PC-9 (cell line): ENCODE measurements around the gene KCNH8. TPM values are rescaled to one million over a fixed set of nuclear protein-coding genes. Genes with fewer than 3 reads are reported as not detected.

Experiments used
- BruUV-seq: library from RNA; stranded (reverse); fragments of 400-500 nt; replicated peaks from 2 replicates; lab custom pipeline; 2021; lab: Mats Ljungman, UMichigan
- CTCF ChIA-PET: fragments of 300-600 bp; sonication (Branson Sonifier 250); formaldehyde crosslinking; loops from one replicate; lab custom pipeline; 2022; ENCODE audit warnings: antibody characterized with exemption; lab: Charles Lee
- POLR2A ChIA-PET: fragments of 300-600 bp; sonication (Branson Sonifier 250); formaldehyde crosslinking; loops from one replicate; lab custom pipeline; 2022; ENCODE audit warnings: antibody characterized with exemption; ENCODE audit not compliant: unreplicated experiment; lab: Charles Lee
- DNase-seq, 2 experiments: peaks; one replicate each; pipeline versions ENCODE4 v3.0.0 to v3.0.0-alpha.2; 2015 to 2022; ENCODE audit warnings: mixed read lengths in 1 of 2
- H2AFZ ChIP-seq: fragments of 200-600 bp; sonication (generic); 2 replicates; pipeline ENCODE4 v1.8.1; 2017; ENCODE audit warnings: antibody characterized with exemption
- H3F3A ChIP-seq: fragments of 200-600 bp; sonication (generic); 2 replicates; pipeline ENCODE4 v1.8.1; 2017; ENCODE audit warnings: antibody characterized with exemption, mild to moderate bottlenecking, low read depth; ENCODE audit not compliant: insufficient read depth
- H3K27ac ChIP-seq: fragments of 200-600 bp; sonication (generic); 2 replicates; pipeline ENCODE4 v1.6.1; 2016; ENCODE audit warnings: mixed run types
- H3K27me3 ChIP-seq: fragments of 200-600 bp; sonication (generic); 2 replicates; pipeline ENCODE4 v1.6.1; 2016; ENCODE audit warnings: low read depth, mixed run types; ENCODE audit not compliant: insufficient read depth
- H3K36me3 ChIP-seq: fragments of 200-600 bp; sonication (generic); 2 replicates; pipeline ENCODE4 v1.6.1; 2016; ENCODE audit warnings: low read depth, mixed run types
- H3K4me1 ChIP-seq: fragments of 200-600 bp; sonication (generic); replicated peaks from 2 replicates; pipeline ENCODE4 v1.6.1; 2016; ENCODE audit warnings: mixed run types; ENCODE audit not compliant: insufficient read depth
- H3K4me2 ChIP-seq: fragments of 200-600 bp; sonication (generic); 2 replicates; pipeline ENCODE4 v1.6.1; 2017; ENCODE audit warnings: mixed run types
- H3K4me3 ChIP-seq: fragments of 200-600 bp; sonication (generic); 2 replicates; pipeline ENCODE4 v1.6.1; 2016; ENCODE audit warnings: mixed run types
- H3K79me2 ChIP-seq: fragments of 200-600 bp; sonication (generic); 2 replicates; pipeline ENCODE4 v1.6.1; 2017; ENCODE audit warnings: low read depth, mixed run types
- H3K9me2 ChIP-seq: fragments of 200-600 bp; sonication (generic); 2 replicates; pipeline ENCODE4 v1.8.1; 2017; ENCODE audit warnings: mild to moderate bottlenecking; ENCODE audit not compliant: insufficient read depth
- H3K9me3 ChIP-seq: fragments of 200-600 bp; sonication (generic); 2 replicates; pipeline ENCODE4 v1.8.1; 2016; ENCODE audit warnings: low read depth; ENCODE audit not compliant: insufficient read depth
- H4K20me1 ChIP-seq: fragments of 200-600 bp; sonication (generic); 2 replicates; pipeline ENCODE4 v1.8.1; 2017; ENCODE audit not compliant: insufficient read depth
- CTCF ChIP-seq: fragments of 200-600 bp; sonication (generic); conservative IDR thresholded peaks from 2 replicates; pipeline ENCODE4 v1.6.1; 2017; ENCODE audit warnings: mixed run types, antibody characterized with exemption, mild to moderate bottlenecking, moderate library complexity
- EZH2 ChIP-seq: fragments of 200-600 bp; sonication (generic); IDR thresholded peaks from 2 replicates; pipeline ENCODE4 v1.8.0; 2017; ENCODE audit warnings: antibody characterized with exemption, low read depth
- intact Hi-C: fragments of 100-400 bp; cut with micrococcal nuclease; formaldehyde crosslinking; loops from one replicate; pipeline ENCODE4 v1.10.0; 2022; ENCODE audit not compliant: unreplicated experiment
- total RNA-seq: library from RNA; stranded (reverse); gene quantifications from 2 replicates; pipeline ENCODE4 v1.2.3, GENCODE V29; 2021

The KCNH8 gene
- total RNA-seq, 1 experiment from 2014 or later: 0.63 TPM

GRCh38 chr3:19436746-19437145 lies 288.4 kb downstream of the KCNH8 start:
- Histone ChIP-seq H3K9me2 (no peaks in the 10 kb centered on the region), H3K79me2 (no peaks in the 10 kb centered on the region), H3K27ac (no peak overlapping the region), H3K4me2 (no peak overlapping the region), H3K9me3 (no peaks in the 10 kb centered on the region), H3K27me3 (no peaks in the 10 kb centered on the region), H4K20me1 (no peaks in the 10 kb centered on the region), H2AFZ (no peak overlapping the region), H3K36me3 (no peaks in the 10 kb centered on the region), H3K4me1 (no peaks in the 10 kb centered on the region), H3F3A (no peaks in the 10 kb centered on the region), H3K4me3 (no peak overlapping the region)
- TF ChIP-seq EZH2 (no peak), CTCF (no peak)
- BruUV-seq: no TSS peak
- intact Hi-C loops: no loop called here
- POLR2A ChIA-PET: no interaction called here
- DNase-seq: no peak
- CTCF ChIA-PET: interaction anchor here (0.6 kb wide), 1 partner anchor 943 kb away, joined by 5 read pairs; no protein-coding TSS in a partner anchor

- Histone ChIP-seq H3K79me2 (no peaks in the 10 kb centered on the region), H3K4me2 (no peak overlapping the region), H3K9me3 (no peaks in the 10 kb centered on the region), H2AFZ (no peak overlapping the region), H3K27ac (no peak overlapping the region), H3K27me3 (no peaks in the 10 kb centered on the region), H3K4me1 (no peaks in the 10 kb centered on the region), H3F3A (no peaks in the 10 kb centered on the region), H3K9me2 (peaks cover 4% of the 10 kb centered on the region; the same call in 1 of the 2 replicates), H4K20me1 (no peaks in the 10 kb centered on the region), H3K4me3 (no peak overlapping the region), H3K36me3 (no peaks in the 10 kb centered on the region)
- POLR2A ChIA-PET: no interaction called here
- TF ChIP-seq CTCF: no peak
- DNase-seq: no peak
- intact Hi-C loops: no loop called here
- BruUV-seq: no TSS peak
- CTCF ChIA-PET: no interaction called here
Observed at GRCh38 chr3:19439944-19440343, 291.6 kb downstream of the KCNH8 start.

- ChIA-PET POLR2A (no interaction called here), CTCF (no interaction called here)
- Histone ChIP-seq H3K27ac (no peak overlapping the region), H3K79me2 (no peaks in the 10 kb centered on the region), H3K4me2 (no peak overlapping the region), H3K27me3 (no peaks in the 10 kb centered on the region), H3K36me3 (no peaks in the 10 kb centered on the region), H3K9me2 (peaks cover 4% of the 10 kb centered on the region; the same call in 1 of the 2 replicates), H3K4me3 (no peak overlapping the region), H3F3A (no peaks in the 10 kb centered on the region), H3K9me3 (no peaks in the 10 kb centered on the region), H2AFZ (no peak overlapping the region), H4K20me1 (no peaks in the 10 kb centered on the region), H3K4me1 (no peaks in the 10 kb centered on the region)
- BruUV-seq: no TSS peak
- intact Hi-C loops: no loop called here
- DNase-seq: no peak
- TF ChIP-seq CTCF: no peak
- TF ChIP-seq EZH2: no peak
Observed at GRCh38 chr3:19446138-19446537, 297.8 kb downstream of the KCNH8 start.
